Measurements from ENCODE around the gene NREP.

NREP gene

DNA sequence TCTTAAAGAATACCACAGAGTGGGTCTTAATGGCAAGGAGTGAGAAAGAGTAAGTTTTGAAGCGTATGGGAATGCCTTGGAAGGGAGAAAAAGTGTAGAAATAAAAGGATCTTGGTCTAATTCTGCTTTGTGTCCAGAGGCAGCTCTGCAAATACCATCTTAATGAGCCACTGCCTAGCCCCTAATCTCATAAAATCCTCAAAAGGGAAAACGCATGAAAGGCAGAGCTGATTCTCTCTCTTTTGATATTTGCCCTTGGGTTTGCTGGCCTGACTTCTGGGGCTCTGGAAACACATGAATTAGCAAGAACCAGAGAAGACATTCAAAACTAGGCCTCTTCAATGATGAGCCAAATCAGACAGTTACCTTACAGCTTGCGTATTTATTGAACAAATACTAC is 28.1 kb downstream of the NREP start:
- no peak overlapping the region for H4K8ac ChIP-seq (ENCODE audit: low read depth, low read length)
- peaks cover 0 to 2% of the 10 kb centered on the region in 2 experiments for H3K4me1 ChIP-seq (ENCODE audit: control insufficient read depth in 1 of 2, insufficient read depth in 2 of 2, low read length in 2 of 2)
- no peaks in the 10 kb centered on the region for H3K9me3 ChIP-seq (ENCODE audit: insufficient read depth, low read depth, low read length)
- no peak overlapping the region for H3K4me2 ChIP-seq (ENCODE audit: low read length)
- H2AFZ ChIP-seq (ENCODE audit: insufficient read depth, low read length, poor library complexity) = no peak overlapping the region
- peaks cover 2% of the 10 kb centered on the region for H3K79me1 ChIP-seq (ENCODE audit: low read length)
- H2BK120ac ChIP-seq (ENCODE audit: insufficient read depth, low read length, poor library complexity) = no peak overlapping the region
- H3K4ac ChIP-seq (ENCODE audit: low read depth, low read length) = no peak overlapping the region
- 100% methylated on average over 1 of the region's 3 CpGs for WGBS (ENCODE audit: extremely low coverage, insufficient coverage, insufficient read length)
- H3K9ac ChIP-seq (ENCODE audit: low read length) = no peak overlapping the region
- no peak overlapping the region for H3K4me3 ChIP-seq (ENCODE audit: low read depth, low read length)
- no peak overlapping the region for H3K18ac ChIP-seq (ENCODE audit: low read length)
- no peak overlapping the region for H2AK5ac ChIP-seq (ENCODE audit: low read length)
- peaks cover 3 to 12% of the 10 kb centered on the region in 2 experiments for H3K36me3 ChIP-seq (ENCODE audit: control insufficient read depth in 1 of 2, insufficient read depth in 2 of 2, low read length in 2 of 2)
- H3K27ac ChIP-seq (ENCODE audit: low read depth, low read length) = no peak overlapping the region
- no peak overlapping the region for H4K91ac ChIP-seq (ENCODE audit: low read depth, low read length)
- no peak overlapping the region for H3K14ac ChIP-seq (ENCODE audit: low read length)
- no peaks in the 10 kb centered on the region for H3K79me2 ChIP-seq (ENCODE audit: control insufficient read depth, insufficient read depth, low read length, poor library complexity)
- no peak overlapping the region for H3K23ac ChIP-seq (ENCODE audit: low read length)
- H2BK12ac ChIP-seq (ENCODE audit: low read length) = no peak overlapping the region
- no peak overlapping the region for H2BK5ac ChIP-seq (ENCODE audit: low read depth, low read length, poor library complexity)
- H3K27me3 ChIP-seq (ENCODE audit: insufficient read depth, low read length) = no peaks in the 10 kb centered on the region
- H4K12ac ChIP-seq (ENCODE audit: low read depth, low read length) = no peak overlapping the region
- DNase-seq = no peak

- no peaks in the 10 kb centered on the region for H3K79me2 ChIP-seq (ENCODE audit: control insufficient read depth, insufficient read depth, low read length, poor library complexity)
- DNase-seq = no peak
- no peak overlapping the region for H2AFZ ChIP-seq (ENCODE audit: insufficient read depth, low read length, poor library complexity)
- H4K8ac ChIP-seq (ENCODE audit: low read depth, low read length) = no peak overlapping the region
- no peak overlapping the region for H3K14ac ChIP-seq (ENCODE audit: low read length)
- H3K4me2 ChIP-seq (ENCODE audit: low read length) = no peak overlapping the region
- no CpG with 5 or more reads among the region's 2 CpGs for WGBS (ENCODE audit: extremely low coverage, insufficient coverage, insufficient read length)
- no peak overlapping the region for H3K9ac ChIP-seq (ENCODE audit: low read length)
- H3K4me3 ChIP-seq (ENCODE audit: low read depth, low read length) = no peak overlapping the region
- no peak overlapping the region for H3K23ac ChIP-seq (ENCODE audit: low read length)
- peaks cover 2% of the 10 kb centered on the region for H3K79me1 ChIP-seq (ENCODE audit: low read length)
- H2BK12ac ChIP-seq (ENCODE audit: low read length) = no peak overlapping the region
- no peaks in the 10 kb centered on the region for H3K27me3 ChIP-seq (ENCODE audit: insufficient read depth, low read length)
- no peak overlapping the region for H4K12ac ChIP-seq (ENCODE audit: low read depth, low read length)
- peaks cover 0 to 2% of the 10 kb centered on the region in 2 experiments for H3K4me1 ChIP-seq (ENCODE audit: control insufficient read depth in 1 of 2, insufficient read depth in 2 of 2, low read length in 2 of 2)
- H3K9me3 ChIP-seq (ENCODE audit: insufficient read depth, low read depth, low read length) = no peaks in the 10 kb centered on the region
- no peak overlapping the region for H2BK5ac ChIP-seq (ENCODE audit: low read depth, low read length, poor library complexity)
- H3K18ac ChIP-seq (ENCODE audit: low read length) = no peak overlapping the region
- peaks cover 2 to 7% of the 10 kb centered on the region in 2 experiments for H3K36me3 ChIP-seq (ENCODE audit: control insufficient read depth in 1 of 2, insufficient read depth in 2 of 2, low read length in 2 of 2)
- no peak overlapping the region for H3K27ac ChIP-seq (ENCODE audit: low read depth, low read length)
- H3K4ac ChIP-seq (ENCODE audit: low read depth, low read length) = no peak overlapping the region
- H4K91ac ChIP-seq (ENCODE audit: low read depth, low read length) = no peak overlapping the region
- H2AK5ac ChIP-seq (ENCODE audit: low read length) = no peak overlapping the region
- H2BK120ac ChIP-seq (ENCODE audit: insufficient read depth, low read length, poor library complexity) = no peak overlapping the region
Measured at GRCh38 chr5:111726986-111727385, 30.0 kb downstream of the NREP start.

GRCh38 chr5:111722140-111722539 is 34.9 kb downstream of the NREP start:
- no peak overlapping the region for H3K4ac ChIP-seq (ENCODE audit: low read depth, low read length)
- WGBS (ENCODE audit: extremely low coverage, insufficient coverage, insufficient read length) = no CpG with 5 or more reads among the region's 2 CpGs
- no peaks in the 10 kb centered on the region for H3K27me3 ChIP-seq (ENCODE audit: insufficient read depth, low read length)
- no peak for DNase-seq
- H2AFZ ChIP-seq (ENCODE audit: insufficient read depth, low read length, poor library complexity) = no peak overlapping the region
- no peak overlapping the region for H4K12ac ChIP-seq (ENCODE audit: low read depth, low read length)
- no peak overlapping the region for H3K14ac ChIP-seq (ENCODE audit: low read length)
- H2BK120ac ChIP-seq (ENCODE audit: insufficient read depth, low read length, poor library complexity) = no peak overlapping the region
- no peaks in the 10 kb centered on the region for H3K79me2 ChIP-seq (ENCODE audit: control insufficient read depth, insufficient read depth, low read length, poor library complexity)
- H2BK12ac ChIP-seq (ENCODE audit: low read length) = no peak overlapping the region
- no peak overlapping the region for H3K23ac ChIP-seq (ENCODE audit: low read length)
- H2BK5ac ChIP-seq (ENCODE audit: low read depth, low read length, poor library complexity) = no peak overlapping the region
- no peak overlapping the region for H2AK5ac ChIP-seq (ENCODE audit: low read length)
- H3K27ac ChIP-seq (ENCODE audit: low read depth, low read length) = no peak overlapping the region
- no peaks in the 10 kb centered on the region for H3K79me1 ChIP-seq (ENCODE audit: low read length)
- no peak overlapping the region for H4K8ac ChIP-seq (ENCODE audit: low read depth, low read length)
- no peak overlapping the region for H3K18ac ChIP-seq (ENCODE audit: low read length)
- H4K91ac ChIP-seq (ENCODE audit: low read depth, low read length) = no peak overlapping the region
- H3K36me3 ChIP-seq (ENCODE audit: control insufficient read depth in 1 of 2, insufficient read depth in 2 of 2, low read length in 2 of 2) = peaks cover 0 to 2% of the 10 kb centered on the region in 2 experiments
- H3K4me1 ChIP-seq (ENCODE audit: control insufficient read depth in 1 of 2, insufficient read depth in 2 of 2, low read length in 2 of 2) = no peaks in the 10 kb centered on the region
- no peak overlapping the region for H3K9ac ChIP-seq (ENCODE audit: low read length)
- H3K4me2 ChIP-seq (ENCODE audit: low read length) = no peak overlapping the region
- no peak overlapping the region for H3K4me3 ChIP-seq (ENCODE audit: low read depth, low read length)
- no peaks in the 10 kb centered on the region for H3K9me3 ChIP-seq (ENCODE audit: insufficient read depth, low read depth, low read length)

DNA sequence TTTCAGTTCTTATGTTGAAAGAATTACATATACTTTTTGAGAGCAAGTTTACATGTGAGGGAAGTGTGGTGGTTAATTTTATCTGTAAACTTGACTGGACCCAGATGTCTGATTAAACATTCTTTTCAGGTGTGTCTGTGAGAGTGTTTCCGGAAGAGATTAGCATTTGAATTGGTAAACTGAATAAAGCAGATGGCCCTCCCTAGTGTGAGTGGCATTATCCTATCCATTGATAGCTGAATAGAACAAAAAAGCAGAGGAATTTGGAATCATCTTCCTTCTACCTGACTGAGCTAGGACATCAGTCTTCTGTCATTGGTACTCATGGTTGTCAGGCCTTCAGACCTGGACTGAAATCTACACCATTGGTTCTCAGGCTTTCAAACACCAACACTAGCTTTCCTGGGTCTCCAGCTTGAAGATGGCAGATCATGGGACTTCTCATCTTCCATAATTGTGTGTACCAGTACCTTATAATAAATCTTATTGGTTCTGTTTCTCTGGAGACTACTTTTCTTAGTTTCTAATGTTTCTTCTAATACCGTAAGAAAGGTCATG is 36.6 kb downstream of the NREP start:
- no peak overlapping the region for H3K27ac ChIP-seq (ENCODE audit: low read depth, low read length)
- H3K36me3 ChIP-seq (ENCODE audit: control insufficient read depth in 1 of 2, insufficient read depth in 2 of 2, low read length in 2 of 2) = peaks cover 0 to under 1% of the 10 kb centered on the region in 2 experiments
- H3K14ac ChIP-seq (ENCODE audit: low read length) = no peak overlapping the region
- no peak overlapping the region for H2AFZ ChIP-seq (ENCODE audit: insufficient read depth, low read length, poor library complexity)
- no peaks in the 10 kb centered on the region for H3K4me1 ChIP-seq (ENCODE audit: control insufficient read depth in 1 of 2, insufficient read depth in 2 of 2, low read length in 2 of 2)
- H3K79me2 ChIP-seq (ENCODE audit: control insufficient read depth, insufficient read depth, low read length, poor library complexity) = no peaks in the 10 kb centered on the region
- H3K18ac ChIP-seq (ENCODE audit: low read length) = no peak overlapping the region
- H3K9me3 ChIP-seq (ENCODE audit: insufficient read depth, low read depth, low read length) = no peaks in the 10 kb centered on the region
- no CpG with 5 or more reads among the region's 2 CpGs for WGBS (ENCODE audit: extremely low coverage, insufficient coverage, insufficient read length)
- H2AK5ac ChIP-seq (ENCODE audit: low read length) = no peak overlapping the region
- no peak overlapping the region for H3K23ac ChIP-seq (ENCODE audit: low read length)
- H3K79me1 ChIP-seq (ENCODE audit: low read length) = no peaks in the 10 kb centered on the region
- no peak overlapping the region for H3K4ac ChIP-seq (ENCODE audit: low read depth, low read length)
- H3K9ac ChIP-seq (ENCODE audit: low read length) = no peak overlapping the region
- H4K12ac ChIP-seq (ENCODE audit: low read depth, low read length) = no peak overlapping the region
- H4K8ac ChIP-seq (ENCODE audit: low read depth, low read length) = no peak overlapping the region
- no peak overlapping the region for H2BK5ac ChIP-seq (ENCODE audit: low read depth, low read length, poor library complexity)
- no peak for DNase-seq
- H4K91ac ChIP-seq (ENCODE audit: low read depth, low read length) = no peak overlapping the region
- no peak overlapping the region for H3K4me3 ChIP-seq (ENCODE audit: low read depth, low read length)
- H3K27me3 ChIP-seq (ENCODE audit: insufficient read depth, low read length) = no peaks in the 10 kb centered on the region
- no peak overlapping the region for H2BK120ac ChIP-seq (ENCODE audit: insufficient read depth, low read length, poor library complexity)
- H2BK12ac ChIP-seq (ENCODE audit: low read length) = no peak overlapping the region
- H3K4me2 ChIP-seq (ENCODE audit: low read length) = no peak overlapping the region
